NCI-H510A (cell line): ENCODE data around the gene UBTF.

Source experiments
- DNase-seq: peaks from one replicate; lab custom pipeline; 2025; lab: John Stamatoyannopoulos, UW

UBTF gene

DNA sequence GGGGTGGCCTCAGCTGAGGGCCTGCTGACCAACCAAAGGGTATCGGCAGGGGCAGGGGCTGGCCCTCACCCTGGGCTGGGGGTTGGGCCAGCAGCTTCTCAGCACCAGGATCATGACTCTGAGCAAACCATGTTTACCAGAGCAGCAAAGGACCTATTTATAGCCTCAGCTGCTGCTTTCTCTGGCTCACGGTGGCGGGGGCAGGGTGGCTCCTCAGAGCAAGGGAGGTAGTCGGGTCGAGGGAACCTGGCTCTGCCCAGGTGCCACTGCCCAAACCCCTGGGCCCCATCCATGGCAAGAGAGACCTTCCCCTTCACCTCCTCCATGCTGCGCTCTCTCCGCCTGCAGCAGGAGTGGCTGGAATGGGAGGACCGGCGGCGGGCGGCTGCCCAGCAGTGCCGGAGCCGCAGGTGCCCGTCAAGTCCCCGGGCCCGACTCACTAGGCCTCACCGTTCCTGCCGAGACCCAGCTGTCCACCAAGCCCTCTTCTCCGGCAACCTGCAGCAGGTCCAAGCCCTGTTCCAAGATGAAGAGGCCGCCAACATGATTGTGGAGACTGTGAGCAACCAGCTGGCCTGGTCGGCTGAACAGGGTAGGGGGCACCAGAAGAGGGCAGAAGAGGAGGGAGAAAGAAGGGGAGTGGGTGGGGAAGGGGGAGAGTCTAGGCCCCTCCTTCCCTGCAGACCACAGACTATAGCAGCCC, 48.8 kb downstream of the UBTF start, which contains the start of gene ASB16:
ASB16 (plus strand) TSS at position 206 of the 703 bp plus-strand sequence; CDS start at position 292, 86 bp downstream.
- no peak for DNase-seq

DNA sequence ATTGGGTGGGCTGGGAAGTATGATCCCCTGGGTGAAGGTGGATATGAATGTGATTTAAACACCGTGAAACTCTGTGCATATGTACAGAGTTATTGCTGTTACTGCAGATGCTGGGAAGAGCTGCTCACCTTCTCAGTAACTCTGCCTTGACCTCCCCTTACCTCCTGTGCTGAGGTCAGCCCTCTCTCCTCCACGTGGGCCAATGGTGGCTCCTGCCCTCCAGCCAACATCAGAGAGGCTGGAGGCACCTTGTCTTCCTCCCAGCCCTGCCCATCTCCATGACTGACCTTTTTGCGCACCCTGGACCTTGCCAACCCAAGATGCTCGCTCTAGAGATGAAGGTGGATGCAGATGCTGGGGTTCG, 49.4 kb downstream of the UBTF start:
- DNase-seq, result no peak

DNA sequence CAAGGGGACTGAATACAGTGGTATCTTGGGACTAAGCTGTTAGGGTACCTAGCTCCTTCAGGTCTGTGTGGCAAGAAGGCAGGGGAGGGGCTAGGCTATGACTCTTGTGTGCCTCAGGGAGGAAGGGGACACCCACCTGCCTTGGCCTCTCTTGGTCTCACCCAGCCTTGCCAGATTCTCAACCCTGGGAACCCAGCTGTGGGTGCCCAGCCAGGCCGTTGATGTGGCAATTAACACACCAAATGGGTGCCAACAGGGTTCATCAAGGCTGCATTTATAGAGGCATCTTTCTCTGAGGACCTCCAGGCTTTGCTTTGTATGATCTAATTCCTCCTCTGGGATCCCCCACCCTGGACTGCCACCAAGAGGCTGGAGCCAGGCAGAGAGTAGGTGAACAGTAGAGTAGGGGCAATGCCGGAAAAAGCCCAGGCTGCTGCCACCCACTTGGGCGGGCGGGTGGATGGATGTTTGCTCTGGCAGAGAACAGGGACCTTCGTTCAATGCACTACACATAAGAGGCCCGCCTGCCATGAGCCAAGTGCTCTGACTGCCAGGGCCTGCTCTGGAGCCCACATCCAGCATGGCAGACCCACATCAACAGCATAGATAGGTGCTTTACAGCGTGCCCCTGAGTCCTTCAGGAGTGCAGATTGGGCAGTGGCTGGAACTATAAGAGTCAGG, 52.2 kb downstream of the UBTF start:
- DNase-seq, result no peak

DNA sequence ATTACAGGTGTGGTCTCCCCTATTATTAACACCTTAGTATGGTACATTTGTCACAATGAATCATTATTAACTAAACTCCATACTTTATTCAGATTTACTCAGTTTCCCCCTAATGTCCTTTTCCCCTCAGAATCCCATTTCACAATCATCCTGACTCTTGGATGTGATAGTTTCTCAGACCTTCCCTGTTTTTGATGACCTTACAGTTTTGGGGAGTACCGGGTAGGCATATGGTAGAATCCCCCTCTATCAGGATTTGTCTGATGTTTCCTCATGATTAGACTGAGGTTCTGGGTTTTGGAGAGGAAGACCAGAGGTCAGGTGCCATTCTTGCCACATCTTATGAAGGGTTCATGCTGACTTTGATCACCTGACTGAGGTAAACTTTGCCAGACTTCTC, 55.0 kb downstream of the UBTF start:
- no peak for DNase-seq

DNA sequence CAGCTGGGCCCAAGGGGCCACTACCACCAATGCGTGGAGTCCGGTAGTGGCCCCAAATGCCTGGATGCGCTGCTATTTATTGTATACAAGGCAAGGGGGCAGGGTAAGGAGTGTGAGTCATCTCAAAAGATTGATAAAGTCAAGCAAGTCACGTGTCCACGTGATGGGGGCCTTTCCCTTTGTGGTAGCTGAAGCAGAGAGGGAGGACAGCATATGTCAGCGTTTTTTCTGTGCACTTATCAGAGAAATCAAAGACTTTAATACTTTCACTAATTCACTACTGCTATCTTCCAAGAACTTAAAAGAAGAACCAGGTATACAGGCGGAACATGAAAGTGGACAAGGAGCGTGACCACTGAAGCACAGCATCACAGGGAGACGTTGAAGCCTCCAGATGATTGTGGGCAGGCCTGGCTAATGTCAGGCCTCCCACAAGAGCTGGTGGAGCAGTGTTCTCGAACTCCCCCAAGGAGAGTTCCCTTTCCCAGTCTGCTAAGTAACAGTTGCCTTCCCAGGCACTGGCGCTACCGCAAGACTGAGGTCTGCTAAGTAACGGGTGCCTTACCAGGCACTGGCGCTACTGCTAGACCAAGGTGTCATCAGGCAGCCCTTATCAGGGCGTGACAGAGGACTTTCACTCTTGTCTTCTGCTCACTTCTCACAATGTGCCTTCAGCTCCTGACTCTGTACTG, 59.8 kb downstream of the UBTF start:
- no peak for DNase-seq

DNA sequence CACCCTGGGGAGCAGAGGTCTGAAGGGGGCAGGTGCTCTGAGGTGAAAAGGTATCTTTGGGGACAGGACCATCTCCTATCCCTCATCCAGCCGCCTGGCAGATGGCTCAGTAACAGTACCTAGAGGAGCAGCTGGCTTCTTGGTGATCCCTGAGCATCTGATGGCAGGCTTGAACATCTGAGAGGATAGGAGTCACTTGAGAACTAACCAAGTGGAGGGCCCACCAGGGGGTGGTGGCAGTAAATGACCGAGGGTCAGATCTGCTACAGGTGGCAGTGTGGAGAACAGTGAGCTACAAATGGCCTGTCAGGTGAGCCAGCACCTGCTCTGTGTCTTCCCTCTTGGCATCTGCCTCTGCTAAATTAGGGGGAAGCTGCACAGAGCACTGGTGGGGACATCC, 64.0 kb downstream of the UBTF start:
- peak; percentile 58 for DNase-seq
